22Rv1 (cell line): ENCODE data around the gene JUP.

ENCODE experiments used
- H3K27ac ChIP-seq: fragments of 450-650 bp; 2 replicates; pipeline ENCODE4 v1.5.1; 2017
- CTCF ChIP-seq: fragments of 450-650 bp; IDR thresholded peaks from 2 replicates; pipeline ENCODE4 v1.5.1; 2017; ENCODE audit warnings: mild to moderate bottlenecking
- ZFX ChIP-seq: fragments of 450-650 bp; IDR thresholded peaks from 2 replicates; pipeline ENCODE4 v1.6.1; 2017; ENCODE audit warnings: antibody characterized with exemption, borderline replicate concordance

The JUP gene

GRCh38 chr17:41710472-41711090 lies 75.9 kb downstream of the JUP start:
- TF ChIP-seq ZFX (no peak), CTCF (no peak)
- H3K27ac ChIP-seq: no peak overlapping the region

- H3K27ac ChIP-seq: no peak overlapping the region
- no peak for TF ChIP-seq ZFX
- no peak for TF ChIP-seq CTCF
These were observed 78.5 kb downstream of the JUP start for GRCh38 chr17:41707803-41708669.

GRCh38 chr17:41705271-41705991 lies 81.1 kb downstream of the JUP start:
- TF ChIP-seq CTCF (no peak), ZFX (no peak)
- H3K27ac ChIP-seq: no peak overlapping the region
